PC-9 (cell line): ENCODE data around the gene AMZ1. TPM values are rescaled to one million over a fixed set of nuclear protein-coding genes. Genes with fewer than 3 reads are reported as not detected.

ENCODE experiments used
- BruUV-seq: library from RNA; stranded (reverse); fragments of 400-500 nt; replicated peaks from 2 replicates; lab custom pipeline; 2021; lab: Mats Ljungman, UMichigan
- CTCF ChIA-PET: fragments of 300-600 bp; sonication (Branson Sonifier 250); formaldehyde crosslinking; loops from one replicate; lab custom pipeline; 2022; ENCODE audit warnings: antibody characterized with exemption; lab: Charles Lee
- POLR2A ChIA-PET: fragments of 300-600 bp; sonication (Branson Sonifier 250); formaldehyde crosslinking; loops from one replicate; lab custom pipeline; 2022; ENCODE audit warnings: antibody characterized with exemption; ENCODE audit not compliant: unreplicated experiment; lab: Charles Lee
- DNase-seq, 2 experiments: peaks; one replicate each; pipeline versions ENCODE4 v3.0.0 to v3.0.0-alpha.2; 2015 to 2022; ENCODE audit warnings: mixed read lengths in 1 of 2
- H2AFZ ChIP-seq: fragments of 200-600 bp; sonication (generic); 2 replicates; pipeline ENCODE4 v1.8.1; 2017; ENCODE audit warnings: antibody characterized with exemption
- H3F3A ChIP-seq: fragments of 200-600 bp; sonication (generic); 2 replicates; pipeline ENCODE4 v1.8.1; 2017; ENCODE audit warnings: antibody characterized with exemption, mild to moderate bottlenecking, low read depth; ENCODE audit not compliant: insufficient read depth
- H3K27ac ChIP-seq: fragments of 200-600 bp; sonication (generic); 2 replicates; pipeline ENCODE4 v1.6.1; 2016; ENCODE audit warnings: mixed run types
- H3K27me3 ChIP-seq: fragments of 200-600 bp; sonication (generic); 2 replicates; pipeline ENCODE4 v1.6.1; 2016; ENCODE audit warnings: low read depth, mixed run types; ENCODE audit not compliant: insufficient read depth
- H3K36me3 ChIP-seq: fragments of 200-600 bp; sonication (generic); 2 replicates; pipeline ENCODE4 v1.6.1; 2016; ENCODE audit warnings: low read depth, mixed run types
- H3K4me1 ChIP-seq: fragments of 200-600 bp; sonication (generic); replicated peaks from 2 replicates; pipeline ENCODE4 v1.6.1; 2016; ENCODE audit warnings: mixed run types; ENCODE audit not compliant: insufficient read depth
- H3K4me2 ChIP-seq: fragments of 200-600 bp; sonication (generic); 2 replicates; pipeline ENCODE4 v1.6.1; 2017; ENCODE audit warnings: mixed run types
- H3K4me3 ChIP-seq: fragments of 200-600 bp; sonication (generic); 2 replicates; pipeline ENCODE4 v1.6.1; 2016; ENCODE audit warnings: mixed run types
- H3K79me2 ChIP-seq: fragments of 200-600 bp; sonication (generic); 2 replicates; pipeline ENCODE4 v1.6.1; 2017; ENCODE audit warnings: low read depth, mixed run types
- H3K9me2 ChIP-seq: fragments of 200-600 bp; sonication (generic); 2 replicates; pipeline ENCODE4 v1.8.1; 2017; ENCODE audit warnings: mild to moderate bottlenecking; ENCODE audit not compliant: insufficient read depth
- H3K9me3 ChIP-seq: fragments of 200-600 bp; sonication (generic); 2 replicates; pipeline ENCODE4 v1.8.1; 2016; ENCODE audit warnings: low read depth; ENCODE audit not compliant: insufficient read depth
- H4K20me1 ChIP-seq: fragments of 200-600 bp; sonication (generic); 2 replicates; pipeline ENCODE4 v1.8.1; 2017; ENCODE audit not compliant: insufficient read depth
- EZH2 ChIP-seq: fragments of 200-600 bp; sonication (generic); IDR thresholded peaks from 2 replicates; pipeline ENCODE4 v1.8.0; 2017; ENCODE audit warnings: antibody characterized with exemption, low read depth
- intact Hi-C: fragments of 100-400 bp; cut with micrococcal nuclease; formaldehyde crosslinking; loops from one replicate; pipeline ENCODE4 v1.10.0; 2022; ENCODE audit not compliant: unreplicated experiment
- total RNA-seq: library from RNA; stranded (reverse); gene quantifications from 2 replicates; pipeline ENCODE4 v1.2.3, GENCODE V29; 2021
- TF ChIP-seq, protein P1 (sequence below): fragments of 200-600 bp; sonication (generic); conservative IDR thresholded peaks from 2 replicates; pipeline ENCODE4 v1.6.1; 2017; ENCODE audit warnings: mixed run types, antibody characterized with exemption, mild to moderate bottlenecking, moderate library complexity

The AMZ1 gene
- total RNA-seq, 1 experiment from 2014 or later, result not detected

DNA sequence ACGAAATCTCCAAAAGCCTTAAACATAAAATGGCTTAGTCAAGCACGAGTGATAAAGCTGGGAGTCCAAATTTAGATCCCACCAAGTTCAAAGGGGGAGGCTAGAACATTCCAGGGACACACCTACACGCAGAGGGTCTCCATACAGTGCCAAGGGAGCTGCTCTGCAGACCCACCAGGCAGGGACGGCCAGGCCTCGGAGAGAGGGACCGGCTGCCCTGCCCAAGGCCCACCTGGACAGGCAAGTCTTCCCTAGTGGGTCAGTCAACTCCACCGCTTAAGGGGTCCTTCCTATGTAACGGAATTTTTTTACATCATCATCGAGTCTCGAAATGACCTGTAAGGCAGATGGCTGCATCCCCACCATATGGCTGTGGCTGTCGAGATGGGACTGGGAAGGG, 28.5 kb downstream of the AMZ1 start:
- Histone ChIP-seq H3K4me1 (no peaks in the 10 kb centered on the region), H4K20me1 (no peaks in the 10 kb centered on the region), H3F3A (no peaks in the 10 kb centered on the region; the same call in 1 of the 2 replicates), H3K36me3 (peaks cover 11% of the 10 kb centered on the region; the same call in 1 of the 2 replicates), H2AFZ (no peak overlapping the region), H3K9me2 (no peaks in the 10 kb centered on the region), H3K4me2 (no peak overlapping the region), H3K9me3 (no peaks in the 10 kb centered on the region), H3K27me3 (no peaks in the 10 kb centered on the region), H3K27ac (no peak overlapping the region), H3K4me3 (no peak overlapping the region), H3K79me2 (no peaks in the 10 kb centered on the region)
- no peak for DNase-seq
- POLR2A ChIA-PET, result no interaction called here
- CTCF ChIA-PET, result no interaction called here
- BruUV-seq, result no TSS peak
- intact Hi-C loops, result no loop called here
- no peak for TF ChIP-seq EZH2
- TF ChIP-seq, protein P1, sequence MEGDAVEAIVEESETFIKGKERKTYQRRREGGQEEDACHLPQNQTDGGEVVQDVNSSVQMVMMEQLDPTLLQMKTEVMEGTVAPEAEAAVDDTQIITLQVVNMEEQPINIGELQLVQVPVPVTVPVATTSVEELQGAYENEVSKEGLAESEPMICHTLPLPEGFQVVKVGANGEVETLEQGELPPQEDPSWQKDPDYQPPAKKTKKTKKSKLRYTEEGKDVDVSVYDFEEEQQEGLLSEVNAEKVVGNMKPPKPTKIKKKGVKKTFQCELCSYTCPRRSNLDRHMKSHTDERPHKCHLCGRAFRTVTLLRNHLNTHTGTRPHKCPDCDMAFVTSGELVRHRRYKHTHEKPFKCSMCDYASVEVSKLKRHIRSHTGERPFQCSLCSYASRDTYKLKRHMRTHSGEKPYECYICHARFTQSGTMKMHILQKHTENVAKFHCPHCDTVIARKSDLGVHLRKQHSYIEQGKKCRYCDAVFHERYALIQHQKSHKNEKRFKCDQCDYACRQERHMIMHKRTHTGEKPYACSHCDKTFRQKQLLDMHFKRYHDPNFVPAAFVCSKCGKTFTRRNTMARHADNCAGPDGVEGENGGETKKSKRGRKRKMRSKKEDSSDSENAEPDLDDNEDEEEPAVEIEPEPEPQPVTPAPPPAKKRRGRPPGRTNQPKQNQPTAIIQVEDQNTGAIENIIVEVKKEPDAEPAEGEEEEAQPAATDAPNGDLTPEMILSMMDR, result no peak

DNA sequence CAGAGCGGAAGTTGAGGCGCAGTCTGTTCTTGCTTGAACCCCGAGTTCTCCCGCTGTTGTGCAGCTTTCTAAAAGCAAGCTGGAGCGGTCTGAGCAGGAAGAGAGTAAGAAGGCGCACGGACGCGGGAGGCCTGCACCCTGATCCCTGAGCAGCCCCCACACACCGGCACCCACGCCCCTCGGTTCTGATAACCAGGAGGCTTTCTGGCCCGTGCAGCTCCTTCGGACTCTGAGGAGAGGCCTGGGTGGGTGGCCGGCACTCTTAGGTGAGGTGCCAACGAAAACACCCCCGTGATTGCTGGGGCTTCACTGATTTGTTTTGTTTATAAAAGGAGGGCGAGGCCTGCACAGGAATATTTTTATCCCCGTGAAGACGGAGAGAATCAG, 28.9 kb downstream of the AMZ1 start:
- H3F3A ChIP-seq, result peaks cover 1% of the 10 kb centered on the region; the same call in 1 of the 2 replicates
- no peaks in the 10 kb centered on the region for H3K79me2 ChIP-seq
- H3K9me2 ChIP-seq, result no peaks in the 10 kb centered on the region
- peaks cover 11% of the 10 kb centered on the region; the same call in 1 of the 2 replicates for H3K36me3 ChIP-seq
- no peaks in the 10 kb centered on the region for H3K9me3 ChIP-seq
- intact Hi-C loops, result no loop called here
- H3K4me2 ChIP-seq, result no peak overlapping the region
- no peak overlapping the region for H3K4me3 ChIP-seq
- TF ChIP-seq, protein P1, result no peak
- no peak for TF ChIP-seq EZH2
- POLR2A ChIA-PET, result no interaction called here
- no peaks in the 10 kb centered on the region for H4K20me1 ChIP-seq
- H3K27ac ChIP-seq, result no peak overlapping the region
- BruUV-seq, result no TSS peak
- no peak for DNase-seq
- H3K27me3 ChIP-seq, result no peaks in the 10 kb centered on the region
- CTCF ChIA-PET, result no interaction called here
- H2AFZ ChIP-seq, result no peak overlapping the region
- H3K4me1 ChIP-seq, result no peaks in the 10 kb centered on the region

DNA sequence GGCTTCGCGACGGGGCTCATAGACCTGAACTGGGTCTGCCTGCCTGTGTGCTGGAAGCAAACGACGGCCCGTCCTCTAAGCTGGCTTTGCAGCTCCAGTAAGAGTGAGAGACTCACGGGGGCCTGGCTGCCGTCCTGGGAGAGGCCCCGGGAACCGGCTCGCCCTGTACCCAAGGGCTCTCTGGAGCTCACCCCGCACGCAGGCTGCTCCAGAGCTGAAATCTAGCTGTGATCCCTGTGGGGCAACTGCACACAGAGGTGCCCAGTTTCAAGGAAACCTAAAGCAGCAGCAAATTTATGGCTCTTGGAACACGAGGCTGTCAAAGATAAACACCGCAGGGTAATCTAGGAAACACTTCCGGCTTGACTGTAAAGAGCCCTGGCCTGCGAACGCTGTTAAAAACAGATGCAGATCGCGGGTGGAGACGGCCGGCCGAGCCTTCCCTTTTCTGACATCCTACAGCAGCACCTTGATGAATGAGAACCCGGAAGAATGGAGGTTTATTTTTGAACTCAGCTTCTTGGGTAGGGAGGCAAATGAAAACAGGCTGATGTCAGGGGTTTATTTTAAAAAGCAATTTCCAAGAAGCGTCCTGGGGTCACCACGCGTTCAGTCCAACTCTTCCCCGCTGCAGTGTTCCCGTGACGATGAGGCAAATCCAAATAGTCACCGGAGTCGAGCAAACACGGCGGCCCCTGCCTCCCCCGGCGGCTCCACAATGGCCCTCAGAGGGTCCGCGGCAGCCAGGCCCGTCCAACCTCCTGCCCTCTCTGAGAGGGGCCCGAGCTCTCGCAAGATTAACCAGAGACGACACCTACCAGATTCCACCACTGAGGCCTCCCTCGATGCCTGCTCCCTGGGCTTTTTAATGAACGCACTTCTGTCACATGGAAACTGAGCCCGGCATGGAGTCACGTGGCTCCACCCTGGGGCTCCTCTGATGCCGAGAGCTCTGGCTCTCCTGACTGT, 29.6 kb downstream of the AMZ1 start:
- Histone ChIP-seq H3K9me2 (no peaks in the 10 kb centered on the region), H3K36me3 (peaks cover 11% of the 10 kb centered on the region), H3K4me2 (no peak overlapping the region), H3K4me3 (no peak overlapping the region), H3K9me3 (no peaks in the 10 kb centered on the region), H4K20me1 (no peaks in the 10 kb centered on the region), H3F3A (peaks cover 7% of the 10 kb centered on the region; the same call in 1 of the 2 replicates), H3K27ac (no peak overlapping the region), H2AFZ (no peak overlapping the region), H3K4me1 (no peaks in the 10 kb centered on the region), H3K27me3 (no peaks in the 10 kb centered on the region), H3K79me2 (no peaks in the 10 kb centered on the region)
- BruUV-seq, result no TSS peak
- intact Hi-C loops, result no loop called here
- ChIA-PET CTCF (no interaction called here), POLR2A (no interaction called here)
- no peak for DNase-seq
- TF ChIP-seq, protein P1, result no peak
- no peak for TF ChIP-seq EZH2
